ENCODE data around the gene TCF21.

DNA sequence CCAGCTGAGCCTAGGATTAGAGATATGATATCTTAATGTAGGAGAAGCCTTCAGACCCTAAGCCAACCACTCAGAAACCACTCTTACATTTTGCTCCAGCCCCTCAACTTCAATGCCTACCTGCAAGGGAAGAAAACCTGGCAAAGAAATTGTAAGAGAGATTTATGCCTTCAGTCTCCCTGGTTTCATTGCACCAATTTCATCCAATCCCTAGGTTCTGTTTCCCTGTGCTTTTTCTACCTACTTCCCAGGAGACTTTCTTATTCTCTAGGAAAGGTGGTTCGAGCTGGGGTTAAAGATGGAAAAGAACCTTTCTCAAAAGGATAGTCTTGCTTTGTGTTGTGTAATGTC lies 1.1 kb upstream of the TCF21 start:
- TF ChIP-seq POLR2A (IDR thresholded peaks at IDR 0.05) (no peak), EP300 (IDR thresholded peaks at IDR 0.05) (no peak)
- TF ChIP-seq, protein P1, sequence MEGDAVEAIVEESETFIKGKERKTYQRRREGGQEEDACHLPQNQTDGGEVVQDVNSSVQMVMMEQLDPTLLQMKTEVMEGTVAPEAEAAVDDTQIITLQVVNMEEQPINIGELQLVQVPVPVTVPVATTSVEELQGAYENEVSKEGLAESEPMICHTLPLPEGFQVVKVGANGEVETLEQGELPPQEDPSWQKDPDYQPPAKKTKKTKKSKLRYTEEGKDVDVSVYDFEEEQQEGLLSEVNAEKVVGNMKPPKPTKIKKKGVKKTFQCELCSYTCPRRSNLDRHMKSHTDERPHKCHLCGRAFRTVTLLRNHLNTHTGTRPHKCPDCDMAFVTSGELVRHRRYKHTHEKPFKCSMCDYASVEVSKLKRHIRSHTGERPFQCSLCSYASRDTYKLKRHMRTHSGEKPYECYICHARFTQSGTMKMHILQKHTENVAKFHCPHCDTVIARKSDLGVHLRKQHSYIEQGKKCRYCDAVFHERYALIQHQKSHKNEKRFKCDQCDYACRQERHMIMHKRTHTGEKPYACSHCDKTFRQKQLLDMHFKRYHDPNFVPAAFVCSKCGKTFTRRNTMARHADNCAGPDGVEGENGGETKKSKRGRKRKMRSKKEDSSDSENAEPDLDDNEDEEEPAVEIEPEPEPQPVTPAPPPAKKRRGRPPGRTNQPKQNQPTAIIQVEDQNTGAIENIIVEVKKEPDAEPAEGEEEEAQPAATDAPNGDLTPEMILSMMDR (IDR thresholded peaks at IDR 0.05), result no peak
